OCI-LY3 (cell line): Measurements from ENCODE around the gene DACH2.

ENCODE experiments used
- H2AFZ ChIP-seq: fragments of 200-600, 300-600 bp; shearing (Covaris generic); 2 replicates; pipeline ENCODE4 v1.6.0; 2014; ENCODE audit warnings: antibody characterized with exemption, low read depth, low read length
- H3K27ac ChIP-seq: fragments of 200-600, 300-600 bp; sonication (generic); 2 replicates; pipeline ENCODE4 v1.5.1; 2014; ENCODE audit warnings: mild to moderate bottlenecking, low read length, moderate library complexity, mixed read lengths
- H3K27me3 ChIP-seq: fragments of 200-600, 300-600 bp; sonication (generic); 2 replicates; pipeline ENCODE4 v1.6.1; 2014; ENCODE audit warnings: low read depth, low read length, mixed read lengths
- H3K36me3 ChIP-seq: fragments of 200-600, 300-600 bp; sonication (generic); replicated peaks from 2 replicates; pipeline ENCODE3; 2014; ENCODE audit warnings: low read depth, low read length, mixed read lengths
- H3K4me1 ChIP-seq: fragments of 300-600, 200-600 bp; sonication (generic); 2 replicates; pipeline ENCODE4 v1.6.1; 2014; ENCODE audit warnings: low read length, mixed read lengths
- H3K4me2 ChIP-seq: fragments of 200-600, 300-600 bp; sonication (generic); 2 replicates; pipeline ENCODE4 v1.6.1; 2014; ENCODE audit warnings: low read length, mixed read lengths
- H3K4me3 ChIP-seq: fragments of 300-600, 200-600 bp; sonication (generic); 2 replicates; pipeline ENCODE4 v1.5.1; 2014; ENCODE audit warnings: antibody characterized with exemption, mild to moderate bottlenecking, low read length, moderate library complexity
- H3K79me2 ChIP-seq: fragments of 300-600, 200-600 bp; shearing (Covaris generic); 2 replicates; pipeline ENCODE4 v1.6.1; 2014; ENCODE audit warnings: mild to moderate bottlenecking, low read length, mixed read lengths
- H3K9ac ChIP-seq: fragments of 300-600, 200-600 bp; shearing (Covaris generic); 2 replicates; pipeline ENCODE4 v1.6.0; 2014; ENCODE audit warnings: mild to moderate bottlenecking, low read length, moderate library complexity
- H3K9me3 ChIP-seq: fragments of 200-600, 300-600 bp; shearing (Covaris generic); 2 replicates; pipeline ENCODE4 v1.6.1; 2014; ENCODE audit warnings: low read length, mixed read lengths; ENCODE audit not compliant: insufficient read depth
- H4K20me1 ChIP-seq: fragments of 200-600, 300-600 bp; sonication (generic); 2 replicates; pipeline ENCODE4 v1.6.1; 2016; ENCODE audit warnings: low read length, mixed read lengths; ENCODE audit not compliant: insufficient read depth
- CTCF ChIP-seq: fragments of 200-600, 300-600 bp; sonication (generic); IDR thresholded peaks from 2 replicates; pipeline ENCODE4 v1.5.1; 2014; ENCODE audit warnings: antibody characterized with exemption, low read length, low read depth
- EZH2phosphoT487 ChIP-seq: fragments of 200-600 bp; shearing (Covaris generic); IDR thresholded peaks from 2 replicates; pipeline ENCODE4 v1.6.1; 2018; ENCODE audit warnings: antibody characterized with exemption, mixed run types, low read depth

DACH2 gene

GRCh38 chrX:86724277-86724676, 576.0 kb downstream of the DACH2 start:
- Histone ChIP-seq H3K27ac (no peak overlapping the region), H3K4me1 (no peaks in the 10 kb centered on the region), H3K36me3 (no peaks in the 10 kb centered on the region), H4K20me1 (no peaks in the 10 kb centered on the region), H3K4me2 (no peak overlapping the region), H3K9me3 (no peaks in the 10 kb centered on the region), H2AFZ (no peak overlapping the region), H3K79me2 (no peaks in the 10 kb centered on the region), H3K4me3 (no peak overlapping the region), H3K27me3 (no peaks in the 10 kb centered on the region), H3K9ac (no peak overlapping the region)
- TF ChIP-seq EZH2phosphoT487 (no peak), CTCF (no peak)

GRCh38 chrX:86747091-86747490, 598.8 kb downstream of the DACH2 start:
- Histone ChIP-seq H3K79me2 (no peaks in the 10 kb centered on the region), H3K27ac (no peak overlapping the region), H3K9ac (no peak overlapping the region), H3K36me3 (no peaks in the 10 kb centered on the region), H2AFZ (no peak overlapping the region), H4K20me1 (no peaks in the 10 kb centered on the region), H3K9me3 (no peaks in the 10 kb centered on the region), H3K4me2 (no peak overlapping the region), H3K4me3 (no peak overlapping the region), H3K4me1 (no peaks in the 10 kb centered on the region), H3K27me3 (no peaks in the 10 kb centered on the region)
- TF ChIP-seq EZH2phosphoT487 (no peak), CTCF (no peak)

GRCh38 chrX:86805241-86805640, 657.0 kb downstream of the DACH2 start:
- Histone ChIP-seq H3K27me3 (no peaks in the 10 kb centered on the region), H3K36me3 (no peaks in the 10 kb centered on the region), H3K4me2 (no peak overlapping the region), H4K20me1 (no peaks in the 10 kb centered on the region), H3K9me3 (no peaks in the 10 kb centered on the region), H3K4me1 (peaks cover 2% of the 10 kb centered on the region; the same call in 1 of the 2 replicates), H3K27ac (no peak overlapping the region), H2AFZ (no peak overlapping the region), H3K4me3 (no peak overlapping the region), H3K9ac (no peak overlapping the region), H3K79me2 (no peaks in the 10 kb centered on the region)
- TF ChIP-seq CTCF (no peak), EZH2phosphoT487 (no peak)

GRCh38 chrX:86806786-86807185, 658.5 kb downstream of the DACH2 start:
- Histone ChIP-seq H3K36me3 (no peaks in the 10 kb centered on the region), H3K9me3 (no peaks in the 10 kb centered on the region), H3K27me3 (no peaks in the 10 kb centered on the region), H3K4me1 (peaks cover 2% of the 10 kb centered on the region; the same call in 1 of the 2 replicates), H2AFZ (no peak overlapping the region; the same call in 1 of the 2 replicates), H3K79me2 (no peaks in the 10 kb centered on the region), H3K4me2 (no peak overlapping the region), H3K4me3 (no peak overlapping the region), H3K27ac (no peak overlapping the region), H4K20me1 (no peaks in the 10 kb centered on the region), H3K9ac (no peak overlapping the region)
- TF ChIP-seq CTCF (peak; percentile 60), EZH2phosphoT487 (no peak)
